ENCODE results near the gene PARP4.
A peak's percentile ranks its signal among the peaks of the same experiment; 100 is the strongest.
"Not testable (repeated sequence)": the region's sequence is repeated elsewhere in the genome, so short reads cannot be mapped to it uniquely, and the experiment has no call there.

Gene PARP4

DNA sequence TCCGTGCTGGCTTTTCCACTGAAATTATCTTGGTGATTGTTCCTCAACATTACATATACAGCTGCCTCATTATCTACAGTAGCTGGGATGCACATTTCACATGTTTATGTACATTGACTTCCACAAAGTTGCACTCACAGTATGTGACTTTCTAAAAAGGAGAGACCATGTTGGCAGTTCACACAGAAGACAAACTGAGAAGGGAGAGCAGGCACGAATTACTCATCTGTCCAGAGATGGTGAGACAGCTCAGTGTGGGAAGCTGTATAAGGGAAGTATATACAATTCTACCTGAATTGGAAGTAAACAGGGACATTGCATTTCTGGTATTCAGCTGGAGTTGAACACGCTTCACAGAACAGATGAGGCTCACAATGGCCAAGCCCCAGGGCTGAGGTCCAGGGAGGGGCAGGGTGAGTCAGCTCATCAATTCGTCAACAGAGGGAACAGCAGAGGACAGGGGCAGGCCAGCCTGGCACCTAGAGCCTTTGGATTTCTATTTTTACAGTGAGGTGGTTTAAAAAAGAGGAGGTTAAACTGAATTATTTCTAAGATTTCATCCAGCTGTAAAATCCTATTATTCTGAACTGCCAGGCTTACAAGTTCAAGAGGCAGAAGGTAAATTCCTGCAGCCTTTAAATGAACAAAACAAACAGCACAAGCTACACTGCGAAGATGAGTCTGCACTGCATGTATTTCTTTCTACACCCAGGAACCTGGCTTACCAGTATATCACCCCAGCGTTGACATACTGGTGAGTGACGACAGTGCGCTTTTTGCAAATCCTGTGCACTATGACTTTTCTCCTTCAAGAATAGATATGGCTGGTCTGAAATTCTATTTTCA, 9.8 kb downstream of the PARP4 start:
- H3K4me3 ChIP-seq (ENCODE audit: low read depth, low read length), result no peak overlapping the region
- no peak for TF ChIP-seq CTCF (IDR thresholded peaks at IDR 0.05; ENCODE audit: control insufficient read depth, extremely low read depth, insufficient read depth)
- no peak for DNase-seq (ENCODE audit: low read depth)

DNA sequence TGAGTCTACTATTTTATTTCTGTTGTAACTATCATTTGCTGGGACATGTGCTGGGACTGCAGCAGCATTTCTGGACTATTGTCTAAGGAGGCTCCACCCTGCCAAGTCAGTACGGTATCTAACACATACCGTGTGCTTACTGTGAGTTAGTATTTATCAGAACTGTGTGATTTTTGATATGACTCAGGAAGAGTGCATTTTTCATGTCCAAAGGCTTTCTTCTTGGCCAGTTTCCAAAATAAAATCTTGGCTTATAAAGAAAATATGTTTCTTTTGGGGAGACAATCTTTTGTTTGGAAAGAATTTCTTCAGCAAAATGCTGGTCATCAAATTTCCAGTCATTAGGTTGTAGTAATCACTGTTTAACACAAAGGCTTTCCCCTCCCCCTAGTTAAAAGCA, 11.6 kb downstream of the PARP4 start:
- no peak overlapping the region for H3K4me3 ChIP-seq (ENCODE audit: low read depth, low read length)
- no peak for TF ChIP-seq CTCF (IDR thresholded peaks at IDR 0.05; ENCODE audit: control insufficient read depth, extremely low read depth, insufficient read depth)
- no peak for DNase-seq (ENCODE audit: low read depth)

DNA sequence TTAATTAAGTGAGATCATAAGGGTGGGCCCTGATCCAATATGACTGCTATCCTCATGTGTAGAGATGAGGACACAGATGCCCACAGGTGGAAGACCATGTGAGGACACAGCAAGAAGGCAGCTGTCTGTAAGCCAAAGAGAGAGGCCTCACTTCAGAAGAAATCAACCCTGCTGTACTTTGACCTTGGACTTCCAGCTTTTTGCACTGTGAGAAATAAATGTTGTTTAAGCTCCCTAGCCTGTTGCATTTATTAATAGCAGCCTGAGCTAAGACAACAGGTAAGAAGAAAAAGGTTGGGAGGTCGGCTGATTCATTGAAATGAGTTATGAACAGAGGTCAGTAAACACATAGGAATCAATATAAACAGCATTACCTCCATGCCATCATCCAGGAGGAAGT, 14.8 kb downstream of the PARP4 start:
- no peak overlapping the region for H3K4me3 ChIP-seq (ENCODE audit: low read depth, low read length)
- TF ChIP-seq CTCF (IDR thresholded peaks at IDR 0.05; ENCODE audit: control insufficient read depth, extremely low read depth, insufficient read depth), result no peak
- DNase-seq (ENCODE audit: low read depth), result no peak

- DNase-seq (ENCODE audit: low read depth); H3K4me3 ChIP-seq (ENCODE audit: low read depth, low read length): not testable (repeated sequence)
Measured at GRCh38 chr13:24496295-24496694, 16.3 kb downstream of the PARP4 start.

- TF ChIP-seq CTCF (IDR thresholded peaks at IDR 0.05; ENCODE audit: control insufficient read depth, extremely low read depth, insufficient read depth), result no peak
Measured at GRCh38 chr13:24495151-24495729, 17.3 kb downstream of the PARP4 start.

DNA sequence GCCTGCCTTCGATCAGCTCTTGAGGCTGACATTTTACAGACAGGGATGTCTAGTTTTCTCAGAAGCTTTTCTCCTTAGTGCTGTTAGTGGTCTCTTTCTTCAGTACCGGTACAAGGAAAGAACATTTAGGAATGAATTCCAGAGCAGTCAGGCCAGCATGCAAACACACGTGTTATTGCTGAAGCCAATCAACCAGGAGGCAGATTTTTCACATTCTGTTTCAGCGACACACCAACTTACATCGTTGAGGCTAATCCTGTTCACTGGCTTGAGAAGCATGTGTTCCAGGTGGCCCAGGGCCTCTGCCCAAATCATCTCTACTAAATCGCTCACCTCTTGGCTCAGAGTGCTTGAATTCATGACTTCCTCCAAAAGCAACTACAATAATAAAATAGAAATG, 19.2 kb downstream of the PARP4 start:
- no peak overlapping the region for H3K4me3 ChIP-seq (ENCODE audit: low read depth, low read length)
- no peak for TF ChIP-seq CTCF (IDR thresholded peaks at IDR 0.05; ENCODE audit: control insufficient read depth, extremely low read depth, insufficient read depth)
- no peak for DNase-seq (ENCODE audit: low read depth)

More at GRCh38 chr13:24495151-24495729, 17.3 kb downstream of the PARP4 start:
- H3K4me3 ChIP-seq (ENCODE audit: low read depth, low read length), result peak overlapping the region; percentile 33; the same call in 1 of the 2 replicates
- DNase-seq (ENCODE audit: low read depth), result no peak

DNA sequence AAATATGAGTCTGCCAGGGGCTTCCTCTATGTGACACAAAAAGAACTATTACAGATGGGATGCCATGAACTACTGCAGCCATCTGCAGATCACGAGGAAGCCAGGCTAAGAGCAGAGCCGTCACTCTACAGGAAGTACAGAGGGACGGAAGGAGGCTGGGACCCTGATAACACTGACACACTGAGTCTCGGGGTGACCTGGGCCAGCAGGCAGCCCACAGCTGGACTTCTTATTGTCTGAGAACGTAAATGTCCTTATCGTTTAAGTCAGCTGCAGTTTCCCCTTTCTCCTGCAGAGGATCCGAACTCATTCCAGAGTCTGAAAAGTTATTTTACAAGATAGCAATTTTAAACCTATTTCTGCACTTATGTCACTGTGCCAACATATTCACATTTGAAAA, 20.7 kb downstream of the PARP4 start:
- no peak for DNase-seq (ENCODE audit: low read depth)

More for the DNA sequence above, 20.7 kb downstream of the PARP4 start:
- no peak overlapping the region for H3K4me3 ChIP-seq (ENCODE audit: low read depth, low read length)
- no peak for TF ChIP-seq CTCF (IDR thresholded peaks at IDR 0.05; ENCODE audit: control insufficient read depth, extremely low read depth, insufficient read depth)

Data from LNCaP clone FGC (cell line).